ENCODE measurements around the gene STUM.

Gene STUM

DNA sequence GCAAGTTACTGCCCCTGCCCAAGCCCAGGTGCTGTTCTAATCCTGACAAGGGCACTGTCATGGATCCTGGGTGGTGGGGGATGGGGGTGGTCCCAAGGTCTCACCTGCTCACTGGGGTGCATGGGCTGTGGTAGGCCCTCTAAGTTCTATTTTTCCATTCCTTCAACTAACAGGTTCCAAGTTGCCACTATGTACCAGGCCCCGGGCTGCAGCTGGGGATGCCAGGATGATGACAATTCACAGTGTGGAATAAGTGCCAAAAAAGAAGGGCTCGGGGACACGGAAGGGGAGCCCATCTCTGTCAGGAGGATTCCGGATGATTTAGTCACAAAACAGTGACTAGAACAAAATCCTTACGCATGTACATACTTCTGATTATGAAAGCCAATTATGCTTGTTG lies 76.0 kb downstream of the STUM start:
- H3K9me3 ChIP-seq (ENCODE audit: low read depth, low read length) = no peaks in the 10 kb centered on the region
- DNase-seq (ENCODE audit: low read depth, low spot score) = no peak
- H3K36me3 ChIP-seq (ENCODE audit: insufficient read depth, low read length) = no peaks in the 10 kb centered on the region
- no peak for TF ChIP-seq EZH2 (IDR thresholded peaks at IDR 0.05)
- no peak for TF ChIP-seq POLR2AphosphoS5 (IDR thresholded peaks at IDR 0.05; ENCODE audit: borderline replicate concordance, low read depth, low read length)
- no peak for TF ChIP-seq FOXP2 (optimal IDR thresholded peaks at IDR 0.05; ENCODE audit: control extremely low read depth, extremely low read length, insufficient read depth)
- no peak overlapping the region for H3K9ac ChIP-seq (ENCODE audit: insufficient read length)
- no peak overlapping the region for H3K4me3 ChIP-seq
- no peak overlapping the region for H3K27ac ChIP-seq

DNA sequence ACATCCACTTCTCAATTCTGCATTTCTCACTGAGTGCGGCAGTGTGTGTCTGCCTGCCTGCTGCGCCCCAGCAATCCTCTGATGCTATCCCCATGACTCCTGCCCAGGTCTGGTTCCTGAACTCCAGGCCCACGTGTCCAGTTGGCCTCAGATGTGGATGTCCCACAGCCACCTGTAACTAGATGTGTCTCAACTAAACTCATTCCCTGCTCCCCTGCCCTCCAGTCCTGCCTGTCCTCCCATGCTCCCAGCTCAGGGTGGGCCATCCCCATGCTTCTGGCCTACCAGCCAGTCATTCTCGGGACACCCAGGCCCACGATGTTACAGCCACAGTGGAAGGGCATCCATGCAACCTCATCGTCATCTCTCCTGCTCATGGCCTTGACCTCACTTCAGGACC lies 76.8 kb downstream of the STUM start:
- Histone ChIP-seq H3K9me3 (ENCODE audit: low read depth, low read length) (no peaks in the 10 kb centered on the region), H3K27ac (no peak overlapping the region)
- DNase-seq (ENCODE audit: low read depth, low spot score) = no peak

GRCh38 chr1:226625832-226626576 lies 77.4 kb downstream of the STUM start:
- no peak overlapping the region for H3K4me3 ChIP-seq
- DNase-seq (ENCODE audit: low read depth, low spot score) = no peak
- H3K36me3 ChIP-seq (ENCODE audit: insufficient read depth, low read length) = no peaks in the 10 kb centered on the region
- no peak overlapping the region for H3K9ac ChIP-seq (ENCODE audit: insufficient read length)
- TF ChIP-seq EZH2 (IDR thresholded peaks at IDR 0.05) (no peak), POLR2AphosphoS5 (IDR thresholded peaks at IDR 0.05; ENCODE audit: borderline replicate concordance, low read depth, low read length) (no peak), FOXP2 (optimal IDR thresholded peaks at IDR 0.05; ENCODE audit: control extremely low read depth, extremely low read length, insufficient read depth) (no peak)
- H3K9me3 ChIP-seq (ENCODE audit: low read depth, low read length) = no peaks in the 10 kb centered on the region
- no peak overlapping the region for H3K27ac ChIP-seq

More for the DNA sequence above, 76.8 kb downstream of the STUM start:
- TF ChIP-seq POLR2AphosphoS5 (IDR thresholded peaks at IDR 0.05; ENCODE audit: borderline replicate concordance, low read depth, low read length) (no peak), EZH2 (IDR thresholded peaks at IDR 0.05) (no peak), FOXP2 (optimal IDR thresholded peaks at IDR 0.05; ENCODE audit: control extremely low read depth, extremely low read length, insufficient read depth) (no peak)
- Histone ChIP-seq H3K4me3 (no peak overlapping the region), H3K36me3 (ENCODE audit: insufficient read depth, low read length) (no peaks in the 10 kb centered on the region), H3K9ac (ENCODE audit: insufficient read length) (no peak overlapping the region)

DNA sequence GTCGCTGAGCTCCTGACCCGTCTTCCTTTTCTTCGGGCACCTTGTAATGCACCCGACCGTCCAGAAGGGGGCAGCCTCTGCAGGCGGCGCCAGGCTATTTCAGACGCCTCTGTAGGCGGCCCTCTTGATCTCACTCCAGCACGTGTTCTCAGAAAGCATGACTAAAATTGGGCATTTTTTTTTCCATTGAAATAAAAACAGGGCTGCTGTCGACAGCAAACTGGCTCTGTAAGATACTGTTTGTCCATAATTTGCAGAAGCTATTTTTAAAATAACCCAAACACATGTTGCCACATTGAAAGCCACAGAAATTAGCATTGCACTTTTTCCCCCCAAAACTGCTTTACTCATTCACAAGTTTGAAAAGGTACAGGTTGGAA lies 78.0 kb downstream of the STUM start:
- DNase-seq (ENCODE audit: low read depth, low spot score) = peak; percentile 14

GRCh38 chr1:226627050-226627755 lies 78.6 kb downstream of the STUM start:
- Histone ChIP-seq H3K4me3 (no peak overlapping the region), H3K9me3 (ENCODE audit: low read depth, low read length) (no peaks in the 10 kb centered on the region), H3K9ac (ENCODE audit: insufficient read length) (no peak overlapping the region), H3K27ac (no peak overlapping the region), H3K36me3 (ENCODE audit: insufficient read depth, low read length) (no peaks in the 10 kb centered on the region)
- DNase-seq (ENCODE audit: low read depth, low spot score) = no peak
- TF ChIP-seq POLR2AphosphoS5 (IDR thresholded peaks at IDR 0.05; ENCODE audit: borderline replicate concordance, low read depth, low read length) = no peak
- no peak for TF ChIP-seq FOXP2 (optimal IDR thresholded peaks at IDR 0.05; ENCODE audit: control extremely low read depth, extremely low read length, insufficient read depth)
- TF ChIP-seq EZH2 (IDR thresholded peaks at IDR 0.05) = no peak

More for the DNA sequence above, 78.0 kb downstream of the STUM start:
- H3K27ac ChIP-seq = no peak overlapping the region
- no peaks in the 10 kb centered on the region for H3K36me3 ChIP-seq (ENCODE audit: insufficient read depth, low read length)
- no peaks in the 10 kb centered on the region for H3K9me3 ChIP-seq (ENCODE audit: low read depth, low read length)
- H3K4me3 ChIP-seq = no peak overlapping the region
- TF ChIP-seq FOXP2 (optimal IDR thresholded peaks at IDR 0.05; ENCODE audit: control extremely low read depth, extremely low read length, insufficient read depth) (no peak), POLR2AphosphoS5 (IDR thresholded peaks at IDR 0.05; ENCODE audit: borderline replicate concordance, low read depth, low read length) (no peak), EZH2 (IDR thresholded peaks at IDR 0.05) (no peak)
- no peak overlapping the region for H3K9ac ChIP-seq (ENCODE audit: insufficient read length)

- H3K9me3 ChIP-seq (ENCODE audit: low read depth, low read length) = no peaks in the 10 kb centered on the region
- DNase-seq (ENCODE audit: low read depth, low spot score) = no peak
- no peaks in the 10 kb centered on the region for H3K36me3 ChIP-seq (ENCODE audit: insufficient read depth, low read length)
- no peak overlapping the region for H3K4me3 ChIP-seq
- H3K9ac ChIP-seq (ENCODE audit: insufficient read length) = no peak overlapping the region
- TF ChIP-seq POLR2AphosphoS5 (IDR thresholded peaks at IDR 0.05; ENCODE audit: borderline replicate concordance, low read depth, low read length) = no peak
- TF ChIP-seq FOXP2 (optimal IDR thresholded peaks at IDR 0.05; ENCODE audit: control extremely low read depth, extremely low read length, insufficient read depth) = no peak
- H3K27ac ChIP-seq = no peak overlapping the region
Observed at GRCh38 chr1:226627924-226628611, 79.5 kb downstream of the STUM start.

GRCh38 chr1:226628612-226629155 lies 80.1 kb downstream of the STUM start:
- Histone ChIP-seq H3K36me3 (ENCODE audit: insufficient read depth, low read length) (no peaks in the 10 kb centered on the region), H3K27ac (no peak overlapping the region), H3K4me3 (no peak overlapping the region), H3K9ac (ENCODE audit: insufficient read length) (no peak overlapping the region), H3K9me3 (ENCODE audit: low read depth, low read length) (no peaks in the 10 kb centered on the region)
- TF ChIP-seq FOXP2 (optimal IDR thresholded peaks at IDR 0.05; ENCODE audit: control extremely low read depth, extremely low read length, insufficient read depth) (no peak), POLR2AphosphoS5 (IDR thresholded peaks at IDR 0.05; ENCODE audit: borderline replicate concordance, low read depth, low read length) (no peak), EZH2 (IDR thresholded peaks at IDR 0.05) (no peak)
- no peak for DNase-seq (ENCODE audit: low read depth, low spot score)
